Measurements from ENCODE around the gene IGSF3.

DNA sequence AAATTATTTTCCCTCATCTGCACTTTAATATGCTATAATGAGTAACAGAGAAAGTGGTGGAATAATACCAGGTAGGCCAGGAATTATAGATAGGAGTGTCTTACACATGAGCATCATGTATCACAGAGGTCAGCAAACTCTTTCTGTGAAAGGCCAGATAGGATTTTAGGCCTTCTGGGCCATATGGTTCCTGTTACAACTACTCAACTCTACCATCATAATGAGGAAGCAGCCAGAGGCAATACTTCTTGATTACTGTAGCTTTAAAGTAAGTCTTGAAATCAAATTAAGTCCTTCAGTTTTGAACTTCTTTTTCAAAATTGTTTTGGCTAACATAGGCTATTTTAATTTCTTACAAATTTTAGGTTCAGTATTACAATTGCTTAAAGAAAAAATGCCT lies 32.1 kb upstream of the IGSF3 start:
- TF ChIP-seq POLR2A (IDR thresholded peaks at IDR 0.05), result no peak
- TF ChIP-seq, protein P1, sequence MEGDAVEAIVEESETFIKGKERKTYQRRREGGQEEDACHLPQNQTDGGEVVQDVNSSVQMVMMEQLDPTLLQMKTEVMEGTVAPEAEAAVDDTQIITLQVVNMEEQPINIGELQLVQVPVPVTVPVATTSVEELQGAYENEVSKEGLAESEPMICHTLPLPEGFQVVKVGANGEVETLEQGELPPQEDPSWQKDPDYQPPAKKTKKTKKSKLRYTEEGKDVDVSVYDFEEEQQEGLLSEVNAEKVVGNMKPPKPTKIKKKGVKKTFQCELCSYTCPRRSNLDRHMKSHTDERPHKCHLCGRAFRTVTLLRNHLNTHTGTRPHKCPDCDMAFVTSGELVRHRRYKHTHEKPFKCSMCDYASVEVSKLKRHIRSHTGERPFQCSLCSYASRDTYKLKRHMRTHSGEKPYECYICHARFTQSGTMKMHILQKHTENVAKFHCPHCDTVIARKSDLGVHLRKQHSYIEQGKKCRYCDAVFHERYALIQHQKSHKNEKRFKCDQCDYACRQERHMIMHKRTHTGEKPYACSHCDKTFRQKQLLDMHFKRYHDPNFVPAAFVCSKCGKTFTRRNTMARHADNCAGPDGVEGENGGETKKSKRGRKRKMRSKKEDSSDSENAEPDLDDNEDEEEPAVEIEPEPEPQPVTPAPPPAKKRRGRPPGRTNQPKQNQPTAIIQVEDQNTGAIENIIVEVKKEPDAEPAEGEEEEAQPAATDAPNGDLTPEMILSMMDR (IDR thresholded peaks at IDR 0.05), result no peak
- no peak for TF ChIP-seq EP300 (IDR thresholded peaks at IDR 0.05)
